Stimulated activated CD8-positive, alpha-beta memory T cell treated with anti-CD3 and anti-CD28 coated beads, Interleukin-7, amount 100 ng/mL, for 48 hours (primary cell): Measurements from ENCODE around the gene MDFIC2.
"Not testable (repeated sequence)": the region's sequence is repeated elsewhere in the genome, so short reads cannot be mapped to it uniquely, and the experiment has no call there.

ENCODE experiments used
- DNase-seq, 2 donors: peaks; one replicate each; pipeline ENCODE4 v3.0.0-alpha.2; 2020; ENCODE audit warnings: low read depth in 1 of 2; ENCODE audit errors: extremely low read depth in 1 of 2

MDFIC2 gene

GRCh38 chr3:70261283-70261682 is 51.2 kb downstream of the MDFIC2 start:
- DNase-seq, result no peak

- DNase-seq, result no peak
Measured at GRCh38 chr3:70256566-70256965, 55.9 kb downstream of the MDFIC2 start.

- no peak for DNase-seq
Measured at GRCh38 chr3:70250492-70250891, 61.9 kb downstream of the MDFIC2 start.

GRCh38 chr3:70249509-70250160 is 62.8 kb downstream of the MDFIC2 start:
- no peak for DNase-seq

GRCh38 chr3:70248856-70249255 is 63.6 kb downstream of the MDFIC2 start:
- no peak for DNase-seq

- no peak for DNase-seq
Measured at GRCh38 chr3:70247955-70248354, 64.5 kb downstream of the MDFIC2 start.

GRCh38 chr3:70245746-70246525 is 66.5 kb downstream of the MDFIC2 start:
- no peak for DNase-seq

- no peak for DNase-seq
Measured at GRCh38 chr3:70244422-70244821, 68.0 kb downstream of the MDFIC2 start.

- DNase-seq, result no peak
Measured at GRCh38 chr3:70242297-70242882, 70.0 kb downstream of the MDFIC2 start.

GRCh38 chr3:70233812-70234211 is 78.6 kb downstream of the MDFIC2 start:
- no peak for DNase-seq

GRCh38 chr3:70233112-70233511 is 79.3 kb downstream of the MDFIC2 start:
- DNase-seq, result no peak

- no peak for DNase-seq
Measured at GRCh38 chr3:70231266-70231701, 81.2 kb downstream of the MDFIC2 start.

- DNase-seq, result no peak
Measured at GRCh38 chr3:70227437-70227836, 85.0 kb downstream of the MDFIC2 start.

GRCh38 chr3:70225146-70225545 is 87.3 kb downstream of the MDFIC2 start:
- no peak for DNase-seq

GRCh38 chr3:70224337-70224736 is 88.1 kb downstream of the MDFIC2 start:
- no peak for DNase-seq

- DNase-seq, result no peak
Measured at GRCh38 chr3:70218471-70218870, 94.0 kb downstream of the MDFIC2 start.

- DNase-seq, result not testable (repeated sequence)
Measured at GRCh38 chr3:70211274-70211673, 101.2 kb downstream of the MDFIC2 start.

GRCh38 chr3:70201975-70202374 is 110.5 kb downstream of the MDFIC2 start:
- DNase-seq, result no peak

GRCh38 chr3:70189884-70190473 is 122.5 kb downstream of the MDFIC2 start:
- DNase-seq, result no peak

GRCh38 chr3:70186221-70186620 is 126.2 kb downstream of the MDFIC2 start:
- DNase-seq, result no peak

- DNase-seq, result no peak
Measured at GRCh38 chr3:70185661-70186060, 126.8 kb downstream of the MDFIC2 start.
